Measurements from ENCODE around the gene DDX42. TPM values are rescaled to one million over a fixed set of nuclear protein-coding genes. Genes with fewer than 3 reads are reported as not detected.

DDX42 gene, protein sequence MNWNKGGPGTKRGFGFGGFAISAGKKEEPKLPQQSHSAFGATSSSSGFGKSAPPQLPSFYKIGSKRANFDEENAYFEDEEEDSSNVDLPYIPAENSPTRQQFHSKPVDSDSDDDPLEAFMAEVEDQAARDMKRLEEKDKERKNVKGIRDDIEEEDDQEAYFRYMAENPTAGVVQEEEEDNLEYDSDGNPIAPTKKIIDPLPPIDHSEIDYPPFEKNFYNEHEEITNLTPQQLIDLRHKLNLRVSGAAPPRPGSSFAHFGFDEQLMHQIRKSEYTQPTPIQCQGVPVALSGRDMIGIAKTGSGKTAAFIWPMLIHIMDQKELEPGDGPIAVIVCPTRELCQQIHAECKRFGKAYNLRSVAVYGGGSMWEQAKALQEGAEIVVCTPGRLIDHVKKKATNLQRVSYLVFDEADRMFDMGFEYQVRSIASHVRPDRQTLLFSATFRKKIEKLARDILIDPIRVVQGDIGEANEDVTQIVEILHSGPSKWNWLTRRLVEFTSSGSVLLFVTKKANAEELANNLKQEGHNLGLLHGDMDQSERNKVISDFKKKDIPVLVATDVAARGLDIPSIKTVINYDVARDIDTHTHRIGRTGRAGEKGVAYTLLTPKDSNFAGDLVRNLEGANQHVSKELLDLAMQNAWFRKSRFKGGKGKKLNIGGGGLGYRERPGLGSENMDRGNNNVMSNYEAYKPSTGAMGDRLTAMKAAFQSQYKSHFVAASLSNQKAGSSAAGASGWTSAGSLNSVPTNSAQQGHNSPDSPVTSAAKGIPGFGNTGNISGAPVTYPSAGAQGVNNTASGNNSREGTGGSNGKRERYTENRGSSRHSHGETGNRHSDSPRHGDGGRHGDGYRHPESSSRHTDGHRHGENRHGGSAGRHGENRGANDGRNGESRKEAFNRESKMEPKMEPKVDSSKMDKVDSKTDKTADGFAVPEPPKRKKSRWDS
- total RNA-seq, result 10 to 100 TPM; 80.9 to 89.7 TPM
- long read RNA-seq, donor 1, full-length matches to known transcripts, result 11 of 21 reads
- long read RNA-seq, donor 1, partial matches to known transcripts, result 9 of 21 reads
- long read RNA-seq, donor 1, other reads (novel, unspliced or antisense), result 1 of 21 reads
- long read RNA-seq, donor 2, transcript DDX42-214 (1 exons, 2,244 nt), result major isoform, 16 of 29 reads
- long read RNA-seq, donor 2, partial matches to known transcripts, result 10 of 29 reads
- long read RNA-seq, donor 2, other reads (novel, unspliced or antisense), result 0 of 29 reads

DNA sequence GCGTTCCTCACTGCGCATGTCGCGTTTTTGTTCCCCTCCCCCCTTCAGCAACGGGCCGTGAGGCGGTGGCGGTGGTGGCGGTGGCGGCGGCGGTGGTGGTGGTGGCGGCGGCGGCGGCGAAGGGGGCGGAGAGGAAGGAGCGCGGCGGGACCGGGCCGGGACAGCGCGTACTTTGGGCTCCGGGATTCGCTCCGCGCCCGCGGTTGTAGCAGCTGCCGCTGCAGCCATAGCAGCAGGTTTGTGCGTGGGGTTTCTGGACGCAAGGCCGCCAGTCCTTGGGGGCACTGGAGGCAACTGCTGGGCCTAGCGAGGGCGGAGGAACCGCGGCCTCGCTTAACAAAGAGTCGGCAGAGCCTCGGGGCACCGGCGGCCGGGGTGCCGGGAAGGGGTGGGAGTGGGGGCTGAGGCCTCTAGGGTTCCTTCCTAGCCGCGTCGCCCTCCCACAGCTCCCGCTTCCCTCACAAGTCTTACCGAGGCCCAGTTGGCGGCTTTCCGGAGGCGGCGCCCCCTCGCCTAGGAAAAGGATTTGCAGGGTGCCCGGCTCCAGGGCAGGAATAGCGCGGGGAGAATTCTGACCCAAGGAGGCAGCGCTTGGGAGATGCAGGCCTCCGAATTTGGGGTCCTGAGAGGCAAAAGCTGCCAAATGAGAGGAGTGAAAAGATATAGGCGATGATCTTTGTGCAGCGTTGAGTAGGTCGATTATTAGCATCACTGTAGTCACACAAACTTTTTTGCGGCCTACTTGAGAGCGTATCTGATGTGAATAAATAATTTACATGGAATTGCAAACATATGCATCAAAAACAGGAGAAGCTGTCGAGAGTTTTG, at the start of gene DDX42:
Gene DDX42, plus strand, starts transcription at position 30 of the 828 bp plus-strand sequence. CDS start 12,880 bp downstream, outside the sequence.
- peak; percentile 97 for DNase-seq (ENCODE audit: low spot score)
- intact Hi-C loops (cut with DNase I), result loop anchor here in 1 of 2 donors (10.0 kb wide), 1 partner anchor 60 kb away; no protein-coding TSS in a partner anchor

DNA sequence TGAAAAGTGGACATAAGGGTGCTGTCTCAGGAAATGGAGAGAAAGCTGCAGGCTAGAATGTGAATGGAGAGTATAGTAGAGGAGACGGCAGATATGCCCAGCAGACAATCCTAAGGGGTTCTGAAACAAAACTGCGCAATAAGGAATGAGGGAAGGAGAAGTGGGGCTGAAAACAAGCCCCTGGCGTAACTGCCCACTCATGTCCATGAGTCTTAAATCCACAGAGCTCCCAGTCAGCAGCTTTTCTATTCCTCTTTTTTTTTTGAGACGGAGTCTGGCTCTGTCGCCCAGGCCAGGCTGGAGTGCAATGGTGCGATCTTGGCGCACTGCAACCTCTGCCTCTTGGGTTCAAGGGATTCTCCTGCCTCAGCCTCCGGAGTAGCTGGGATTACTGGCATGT, 38.3 kb upstream of the DDX42 start:
- intact Hi-C loops (cut with DNase I), result no loop called here
- DNase-seq (ENCODE audit: low spot score), result no peak

DNA sequence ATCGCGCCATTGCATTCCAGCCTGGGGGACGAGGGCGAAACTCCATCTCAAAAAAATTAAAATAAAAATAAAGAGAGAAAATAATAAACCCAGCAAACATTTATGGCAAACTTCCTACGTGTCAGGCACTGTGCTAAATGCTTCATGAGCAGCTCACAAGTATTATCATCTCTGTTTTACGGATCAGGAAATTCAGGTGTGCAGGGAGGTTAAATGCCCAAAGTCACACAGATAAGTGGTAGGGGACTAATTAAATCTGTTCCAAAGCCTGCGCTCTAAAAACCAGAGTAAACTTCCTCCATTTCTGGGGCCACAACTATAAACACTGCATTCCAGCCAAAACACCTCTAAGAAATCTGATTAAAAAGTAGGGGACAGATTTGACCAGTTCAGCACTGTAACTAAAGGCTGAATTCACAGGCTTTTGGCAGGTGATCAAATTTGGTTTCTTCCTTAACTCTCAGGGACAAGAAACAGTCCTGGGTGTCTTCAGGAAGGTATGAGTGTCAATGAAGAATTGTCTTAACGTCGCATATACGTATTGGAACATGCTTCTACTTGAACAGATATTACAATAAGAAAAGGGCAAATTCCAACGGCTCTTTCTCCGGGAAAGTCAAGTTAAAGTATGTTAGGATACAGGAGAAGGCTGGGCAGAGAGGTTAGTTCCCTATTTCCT, 33.4 kb upstream of the DDX42 start:
- intact Hi-C loops (cut with DNase I), result no loop called here
- DNase-seq (ENCODE audit: low spot score), result no peak

DNA sequence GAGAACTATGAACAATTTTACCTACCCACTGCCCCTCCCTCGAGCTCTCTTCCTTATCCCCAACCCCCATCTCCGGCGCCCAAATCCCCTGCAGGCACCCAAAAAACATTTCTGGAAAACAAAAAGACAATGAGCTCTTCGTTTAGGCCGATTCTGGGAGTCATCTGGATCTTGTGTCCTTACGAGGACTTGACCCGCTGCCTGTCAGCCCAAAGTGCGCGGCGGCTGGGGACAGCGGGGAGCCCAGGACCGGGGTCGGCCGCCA, 32.9 kb upstream of the DDX42 start:
- intact Hi-C loops (cut with DNase I), result no loop called here
- DNase-seq (ENCODE audit: low spot score), result no peak

DNA sequence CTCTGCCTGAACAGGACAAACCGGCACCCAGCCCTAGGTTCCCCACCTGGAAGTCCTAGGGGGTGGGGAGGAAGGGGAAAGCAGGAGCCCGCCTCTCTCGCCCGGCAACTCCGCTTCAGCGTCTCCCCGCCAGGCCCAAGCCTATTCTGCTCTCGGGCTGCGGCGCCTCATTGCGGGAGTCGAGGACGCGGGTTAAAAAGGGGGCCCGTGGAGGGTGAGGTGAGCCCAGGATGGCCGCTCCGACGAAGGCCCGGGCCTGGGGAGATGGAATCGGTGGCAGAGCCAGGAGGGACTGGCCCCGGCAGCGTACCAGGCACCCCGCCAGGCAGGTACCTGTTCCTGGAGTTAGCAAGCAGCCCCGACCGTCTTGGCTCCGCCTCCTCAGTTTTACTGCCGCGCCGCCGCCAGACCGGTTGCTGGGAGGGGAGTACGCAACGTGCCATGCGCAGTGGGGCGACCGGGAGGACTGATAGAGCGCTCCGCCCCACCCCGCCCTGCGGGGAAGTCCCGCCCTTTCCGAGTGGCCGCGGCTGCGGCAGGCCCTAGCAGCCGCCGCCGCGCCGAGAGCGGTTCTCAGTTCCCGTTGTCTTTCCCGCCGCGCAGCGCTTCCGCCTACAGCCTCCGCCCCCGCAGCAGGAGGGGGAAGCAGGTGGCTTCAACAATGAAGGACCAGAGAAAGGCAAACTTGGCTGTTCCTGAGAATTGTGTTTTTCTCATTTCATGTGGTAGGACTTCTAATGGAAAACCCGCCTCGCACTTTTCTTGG, 32.4 kb upstream of the DDX42 start, which contains the start of gene STRADA:
Gene STRADA, minus strand, starts transcription at position 392 of the 766 bp plus-strand sequence. CDS start 13,430 bp downstream, outside the sequence.
- peak; percentile 99 for DNase-seq (ENCODE audit: low spot score)
- intact Hi-C loops (cut with DNase I), result no loop called here

DNA sequence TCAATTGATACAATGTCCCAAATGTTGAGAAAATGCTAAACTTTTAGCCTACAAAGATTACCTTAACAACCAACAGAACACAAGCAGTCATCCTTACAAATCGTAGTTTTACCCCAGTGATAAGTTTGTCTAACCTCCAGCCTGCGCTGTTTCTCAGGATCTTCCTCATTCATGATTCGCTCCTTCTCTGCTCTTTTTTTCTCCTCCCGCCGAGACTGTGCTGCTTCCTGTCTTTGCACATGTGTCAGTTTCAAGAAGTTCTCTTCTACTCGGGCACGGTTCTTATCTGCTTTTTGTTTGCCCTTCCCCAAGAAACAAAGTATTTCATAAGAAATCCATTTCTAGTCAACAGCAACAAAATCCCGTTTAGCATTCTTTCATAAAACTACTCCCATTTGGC, 22.2 kb upstream of the DDX42 start:
- DNase-seq (ENCODE audit: low spot score), result no peak
- intact Hi-C loops (cut with DNase I), result no loop called here

DNA sequence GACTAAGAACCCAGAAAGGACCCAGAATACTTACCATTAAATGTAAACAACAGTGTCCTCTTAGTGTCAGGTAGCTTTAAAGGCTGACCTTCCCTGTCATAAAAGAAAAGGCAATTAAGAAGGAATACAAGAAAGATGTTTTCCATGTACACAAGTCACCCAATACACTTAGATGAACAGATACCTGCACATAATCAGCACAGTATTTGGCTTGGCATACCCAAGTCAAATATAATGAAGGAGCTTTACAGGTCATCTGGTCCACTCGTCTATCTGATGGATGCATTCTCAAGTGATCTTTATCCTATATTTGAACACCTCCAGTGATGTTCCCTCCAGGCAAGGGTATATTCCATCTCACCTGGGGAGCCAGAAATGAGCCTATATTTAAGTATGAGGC, 21.3 kb upstream of the DDX42 start:
- intact Hi-C loops (cut with DNase I), result no loop called here
- no peak for DNase-seq (ENCODE audit: low spot score)

DNA sequence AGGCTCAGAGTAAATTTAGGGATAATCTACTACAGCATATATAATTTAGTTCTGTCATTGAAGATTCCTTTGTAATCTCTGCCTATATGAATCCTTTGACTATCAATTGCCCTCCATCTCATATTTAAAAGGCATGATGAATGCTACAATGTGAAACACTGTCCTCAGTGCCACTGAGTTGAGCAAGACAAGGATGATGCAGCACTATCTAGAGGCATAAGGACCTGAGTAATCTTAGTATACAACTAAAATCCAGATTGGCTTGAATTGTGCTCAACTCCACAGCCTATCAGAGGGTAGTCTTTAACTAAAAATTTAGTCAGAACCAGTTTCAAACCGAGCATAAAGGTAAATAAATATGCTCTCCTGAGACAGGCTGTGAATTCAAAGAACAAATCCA, 20.8 kb upstream of the DDX42 start:
- intact Hi-C loops (cut with DNase I), result no loop called here
- DNase-seq (ENCODE audit: low spot score), result no peak

DNA sequence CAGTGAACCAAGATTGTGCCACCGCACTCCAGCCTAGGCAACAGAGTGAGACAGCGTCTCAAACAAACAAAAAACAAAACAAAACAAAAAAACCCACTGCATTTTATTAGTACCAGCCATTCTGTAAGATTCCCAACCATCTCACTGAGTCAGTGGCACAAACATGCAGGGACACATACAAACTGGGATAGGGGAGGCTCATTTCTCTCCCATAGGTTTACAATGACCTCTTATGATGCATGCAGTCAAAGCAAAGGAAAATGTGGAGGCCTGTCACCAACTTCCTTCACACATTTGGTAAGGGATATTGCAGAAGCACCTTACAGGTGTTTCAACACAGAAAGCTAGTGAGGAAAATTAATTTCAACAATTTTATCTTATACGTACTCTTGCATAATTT, 19.9 kb upstream of the DDX42 start:
- intact Hi-C loops (cut with DNase I), result no loop called here

DNA sequence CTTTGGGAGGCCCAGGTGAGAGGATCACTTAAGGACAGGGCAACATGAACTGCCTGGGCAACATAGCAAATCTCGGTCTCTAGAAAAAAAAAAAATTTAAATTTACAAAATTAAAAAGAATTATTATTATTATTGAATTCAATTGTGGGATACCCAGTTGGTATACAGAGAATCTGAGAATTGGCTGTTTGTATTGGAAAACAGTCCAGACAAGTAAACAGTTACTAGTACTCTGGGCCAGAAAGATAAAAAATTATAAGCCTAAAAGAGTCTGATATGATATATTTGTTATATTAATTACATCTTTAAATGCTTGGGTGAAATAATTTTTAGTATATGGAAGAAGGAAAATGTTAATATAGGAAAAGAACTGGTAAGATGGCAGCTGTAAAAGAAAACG, 15.5 kb upstream of the DDX42 start:
- intact Hi-C loops (cut with DNase I), result no loop called here

More for the DNA sequence above, 19.9 kb upstream of the DDX42 start:
- no peak for DNase-seq (ENCODE audit: low spot score)

DNA sequence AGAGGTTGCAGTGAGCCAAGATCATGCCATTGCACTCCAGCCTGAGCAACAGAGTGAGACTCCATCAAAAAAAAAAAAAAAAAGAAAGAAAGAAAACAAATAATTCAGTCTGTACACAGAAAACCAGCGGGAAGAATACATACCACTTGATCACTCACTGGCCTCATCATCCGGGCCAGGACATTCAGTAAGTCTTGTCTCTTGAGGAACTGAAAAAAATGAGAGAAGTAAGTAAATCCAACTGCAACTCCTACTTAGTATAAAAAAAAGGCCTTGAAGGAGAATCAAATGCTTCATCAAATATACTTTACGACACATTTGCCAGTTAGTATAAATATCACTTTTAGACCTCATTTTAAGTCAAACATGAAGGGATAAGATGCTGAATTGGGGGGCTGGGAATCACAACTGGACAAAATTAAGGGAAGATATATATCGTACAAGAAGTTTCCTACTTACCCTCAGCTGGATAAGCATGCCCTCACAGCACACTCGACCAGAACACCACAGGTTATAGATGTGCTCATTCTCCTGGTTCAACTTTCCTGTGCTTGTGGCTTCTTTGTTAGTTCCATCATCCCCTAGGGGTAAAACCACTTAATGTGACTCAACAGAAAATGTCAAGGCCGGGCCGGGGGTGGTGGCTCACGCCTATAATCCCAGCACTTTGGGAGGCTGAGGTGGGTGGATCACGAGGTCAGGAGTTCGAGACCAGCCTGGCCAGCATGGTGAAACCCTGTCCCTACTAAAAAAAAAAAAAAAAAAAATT, 13.0 kb upstream of the DDX42 start:
- DNase-seq (ENCODE audit: low spot score), result no peak
- intact Hi-C loops (cut with DNase I), result loop anchor here in 1 of 2 donors (10.0 kb wide), 1 partner anchor 56 kb away; the partner anchor contains the start of gene LIMD2

More for the DNA sequence above, 15.5 kb upstream of the DDX42 start:
- no peak for DNase-seq (ENCODE audit: low spot score)

DNA sequence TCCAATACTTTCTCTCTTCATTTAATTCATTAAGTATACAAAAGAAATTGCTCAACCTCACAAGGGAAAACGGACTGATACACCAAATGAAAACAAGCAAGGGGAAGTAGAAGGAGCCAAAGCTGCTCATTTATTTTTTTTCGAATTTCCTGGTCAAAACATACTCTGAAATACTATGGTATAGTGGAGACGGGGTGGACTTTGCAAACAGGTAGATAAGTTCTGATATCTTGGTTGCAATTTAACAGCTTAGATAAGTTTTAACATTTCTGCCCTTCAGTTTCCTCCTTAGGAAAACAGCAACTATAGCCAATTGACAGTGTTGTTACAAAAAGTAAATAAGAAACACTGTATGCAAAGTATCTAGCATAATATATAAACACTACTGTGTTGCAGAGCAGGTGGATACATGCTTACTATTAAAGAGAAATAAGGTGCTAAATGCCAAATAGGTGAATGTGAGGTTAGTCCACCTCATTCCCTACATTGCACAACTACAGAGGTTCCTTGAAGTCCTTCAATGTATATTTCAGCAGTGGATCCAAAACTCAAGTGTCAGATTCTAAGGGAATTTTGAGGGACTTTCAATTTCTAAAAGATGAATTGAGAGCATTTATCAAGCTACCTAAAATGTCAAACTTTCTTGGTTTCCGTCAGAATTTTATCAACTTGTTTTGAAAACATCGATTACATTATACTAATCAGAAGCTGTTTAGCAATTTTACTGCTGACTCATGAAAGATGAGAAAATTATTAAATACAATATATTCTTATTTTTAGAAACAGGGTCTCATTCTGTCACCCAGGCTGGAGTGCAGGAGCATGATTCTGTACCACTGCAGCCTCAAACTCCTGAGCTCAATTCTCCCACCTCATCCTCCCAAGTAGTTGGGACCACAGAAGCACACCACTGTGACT, 11.6 kb upstream of the DDX42 start:
- no peak for DNase-seq (ENCODE audit: low spot score)
- intact Hi-C loops (cut with DNase I), result loop anchor here in 1 of 2 donors (10.0 kb wide), 1 partner anchor 58 kb away; the partner anchor contains the start of gene LIMD2

DNA sequence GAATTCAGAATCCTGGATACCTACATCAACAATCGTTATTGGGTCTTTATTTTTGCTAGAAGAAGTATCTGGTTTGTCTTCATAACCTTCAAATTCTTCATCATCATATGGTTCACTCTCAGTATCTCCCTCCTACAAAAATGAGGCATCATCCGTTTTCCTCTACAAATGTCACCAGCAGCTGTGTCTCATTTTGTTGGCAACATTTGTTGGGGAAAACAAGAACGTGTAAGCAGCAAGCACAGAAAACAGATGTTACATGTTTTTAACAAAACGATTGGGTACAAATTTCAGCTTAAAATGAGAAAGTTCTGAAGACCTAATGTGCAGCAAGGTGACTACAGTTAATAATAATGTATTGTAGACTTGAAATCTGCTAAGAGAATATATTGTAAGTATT, 9.3 kb upstream of the DDX42 start:
- DNase-seq (ENCODE audit: low spot score), result no peak
- intact Hi-C loops (cut with DNase I), result loop anchor here in 1 of 2 donors (10.0 kb wide), 1 partner anchor 60 kb away; the partner anchor contains the start of gene LIMD2

DNA sequence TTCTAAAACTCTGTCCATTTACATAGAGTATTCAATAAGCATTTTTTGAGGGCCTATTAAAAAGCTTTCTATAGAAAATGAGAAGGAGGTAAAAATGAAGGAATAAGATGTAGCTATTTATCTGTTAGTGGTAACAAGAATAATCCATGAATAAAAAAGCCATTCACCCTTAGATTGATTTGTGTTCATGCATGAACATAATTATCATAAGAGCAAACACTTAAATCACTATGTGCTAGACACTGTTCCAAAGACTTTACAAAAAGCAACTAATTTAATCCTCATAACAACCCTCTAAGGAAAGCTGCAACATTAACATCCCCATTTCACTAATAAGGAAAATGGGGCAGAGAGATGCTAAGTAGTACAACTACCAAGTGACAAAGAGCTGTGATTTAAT, 7.2 kb upstream of the DDX42 start:
- DNase-seq (ENCODE audit: low spot score), result no peak
- intact Hi-C loops (cut with DNase I), result loop anchor here in 1 of 2 donors (10.0 kb wide), 1 partner anchor 62 kb away; the partner anchor contains the start of gene LIMD2

DNA sequence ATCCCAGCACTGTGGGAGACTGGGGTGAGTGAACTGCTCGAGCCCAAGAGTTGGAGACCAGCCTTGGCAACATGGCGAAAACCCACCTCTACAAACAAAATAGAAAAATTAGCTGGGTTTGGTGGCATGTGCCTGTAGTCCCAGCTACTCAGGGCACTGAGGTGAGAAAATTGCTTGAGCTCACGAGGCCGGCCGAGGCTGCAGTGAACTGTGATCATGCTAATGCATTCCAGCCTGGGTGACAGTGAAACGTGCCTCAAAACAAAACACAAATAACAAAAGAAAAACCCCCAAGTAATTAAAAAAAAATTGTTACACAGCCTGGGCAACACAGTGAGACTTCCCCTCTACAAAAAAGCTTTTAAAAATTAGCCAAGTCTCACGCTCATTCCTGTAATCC, 5.5 kb upstream of the DDX42 start:
- DNase-seq (ENCODE audit: low spot score), result no peak
- intact Hi-C loops (cut with DNase I), result loop anchor here in 1 of 2 donors (10.0 kb wide), 1 partner anchor 64 kb away; the partner anchor contains the start of gene LIMD2
